Activated CD4-positive, alpha-beta T cell treated with anti-CD3 and anti-CD28 coated beads for 36 hours (primary cell): ENCODE measurements around the gene AMPH. TPM values are rescaled to one million over a fixed set of nuclear protein-coding genes. Genes with fewer than 3 reads are reported as not detected.

Experiments used
- ATAC-seq: fragments of 200-7000 bp; cut with Tn5 transposase; one replicate; pipeline ENCODE4 v1.10.0; 2021; ENCODE audit warnings: mild to moderate bottlenecking, moderate library complexity
- CTCF ChIA-PET: fragments of 350-600 bp; sonication (Branson Sonifier 250); formaldehyde crosslinking; loops from one replicate; lab custom pipeline; 2021; ENCODE audit warnings: antibody characterized with exemption; lab: Charles Lee
- POLR2A ChIA-PET: fragments of 350-600 bp; sonication (Branson Sonifier 250); formaldehyde crosslinking; loops from one replicate; lab custom pipeline; 2021; ENCODE audit warnings: antibody characterized with exemption, inconsistent platforms; lab: Charles Lee
- DNase-seq: peaks from one replicate; pipeline ENCODE4 v3.0.0-alpha.2; 2020
- H3K27ac Mint-ChIP-seq: one replicate; pipeline ENCODE4 v1.8.0; 2021; ENCODE audit warnings: mixed read lengths
- H3K27me3 Mint-ChIP-seq: one replicate; pipeline ENCODE4 v1.8.0; 2021; ENCODE audit warnings: mixed read lengths
- H3K36me3 Mint-ChIP-seq: one replicate; pipeline ENCODE4 v1.8.0; 2021; ENCODE audit warnings: low read depth, mixed read lengths
- H3K4me1 Mint-ChIP-seq: one replicate; pipeline ENCODE4 v1.8.0; 2021; ENCODE audit warnings: mixed read lengths
- H3K4me3 Mint-ChIP-seq: one replicate; pipeline ENCODE4 v1.8.0; 2021; ENCODE audit warnings: mild to moderate bottlenecking, moderate library complexity, mixed read lengths
- H3K9me3 Mint-ChIP-seq: one replicate; pipeline ENCODE4 v1.8.0; 2021; ENCODE audit warnings: low read depth, mixed read lengths
- intact Hi-C, 2 experiments: fragments of 100-400 bp; cut with DNase I in 1 of 2; cut with micrococcal nuclease in 1 of 2; formaldehyde crosslinking; loops; one replicate each; pipeline versions ENCODE4 v1.14.2 to v1.15.1; 2022 to 2024; cut with DNase I, micrococcal nuclease
- total RNA-seq, 2 experiments: library from RNA; stranded (reverse); gene quantifications; one replicate each; pipeline ENCODE4 v1.2.3, GENCODE V29; 2021

The AMPH gene
- total RNA-seq, 2 experiments from 2014 or later = 0.07 TPM; not detected in 1

GRCh38 chr7:38335492-38336147 lies 295.6 kb downstream of the AMPH start:
- ATAC-seq = peak; percentile 95
- ChIA-PET CTCF (interaction anchor here (0.6 to 4.5 kb wide), 36 partner anchors 9 to 418 kb away, joined by 3 to 80 read pairs (median 5); partner anchors contain the start of genes SFRP4 and STARD3NL), POLR2A (interaction anchor here (1.0 to 1.1 kb wide), 2 partner anchors 10 to 120 kb away, joined by 3 to 4 read pairs; no protein-coding TSS in a partner anchor)
- no peaks in the 10 kb centered on the region for H3K9me3 Mint-ChIP-seq
- no peaks in the 10 kb centered on the region for H3K27me3 Mint-ChIP-seq
- DNase-seq = peak; percentile 91
- H3K4me3 Mint-ChIP-seq = peak overlapping the region; percentile 65
- peak overlapping the region; percentile 80 for H3K27ac Mint-ChIP-seq
- H3K4me1 Mint-ChIP-seq = peaks cover 42% of the 10 kb centered on the region
- H3K36me3 Mint-ChIP-seq = no peaks in the 10 kb centered on the region
- intact Hi-C loops = loop anchor here (1.0 to 5.0 kb wide), 4 partner anchors 118 to 228 kb away; no protein-coding TSS in a partner anchor

DNA sequence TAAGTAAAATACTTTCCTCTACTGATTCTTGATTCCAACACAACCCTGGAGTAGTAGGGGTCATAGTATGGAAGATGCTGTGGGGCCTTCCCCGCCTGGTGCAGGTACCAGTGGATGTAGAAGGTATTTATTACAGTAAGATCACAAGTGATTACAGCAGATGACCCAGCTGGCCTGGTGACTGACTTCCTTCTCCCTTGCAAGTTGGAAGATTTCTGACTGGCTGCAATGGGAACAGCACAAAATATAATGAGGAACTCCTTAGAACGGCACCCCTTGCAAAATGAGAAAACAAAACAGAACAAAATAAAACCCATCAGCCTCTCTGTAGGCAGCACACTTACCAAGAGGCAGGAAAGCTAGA lies 296.1 kb downstream of the AMPH start:
- ATAC-seq (no peak), DNase-seq (no peak)
- POLR2A ChIA-PET = interaction anchor here (1.0 kb wide), 1 partner anchor 119 kb away, joined by 3 read pairs; no protein-coding TSS in a partner anchor
- H3K27me3 Mint-ChIP-seq = no peaks in the 10 kb centered on the region
- peaks cover 42% of the 10 kb centered on the region for H3K4me1 Mint-ChIP-seq
- H3K4me3 Mint-ChIP-seq = peak overlapping the region; percentile 65
- H3K9me3 Mint-ChIP-seq = no peaks in the 10 kb centered on the region
- intact Hi-C loops = loop anchor here (1.0 to 5.0 kb wide), 4 partner anchors 118 to 228 kb away; no protein-coding TSS in a partner anchor
- no peaks in the 10 kb centered on the region for H3K36me3 Mint-ChIP-seq
- H3K27ac Mint-ChIP-seq = peak overlapping the region; percentile 80
- CTCF ChIA-PET = interaction anchor here (0.7 to 4.5 kb wide), 29 partner anchors 8 to 418 kb away, joined by 3 to 80 read pairs (median 6); partner anchors contain the start of genes SFRP4 and STARD3NL

GRCh38 chr7:38334163-38334562 lies 297.0 kb downstream of the AMPH start:
- Mint-ChIP-seq H3K9me3 (no peaks in the 10 kb centered on the region), H3K27ac (no peak overlapping the region), H3K4me3 (no peak overlapping the region), H3K36me3 (no peaks in the 10 kb centered on the region), H3K27me3 (no peaks in the 10 kb centered on the region), H3K4me1 (peaks cover 44% of the 10 kb centered on the region)
- CTCF ChIA-PET = interaction anchor here (1.1 to 4.5 kb wide), 8 partner anchors 11 to 137 kb away, joined by 3 to 80 read pairs (median 20); no protein-coding TSS in a partner anchor
- intact Hi-C loops = no loop called here
- ATAC-seq (no peak), DNase-seq (no peak)
- POLR2A ChIA-PET = no interaction called here
